Cardiac fibroblast (primary cell): ENCODE data around the gene ARHGEF2.

Experiments used
- DNase-seq, 2 donors: peaks; one replicate each; pipeline versions ENCODE4 v3.0.0 to v3.0.0-alpha.2; 2010; ENCODE audit warnings: low read depth in 2 of 2
- H3K4me3 ChIP-seq, 2 donors: replicated peaks in 1 of 2; 1 replicate in 1 of 2; 2 replicates in 1 of 2; pipeline ENCODE4 v1.5.1; 2011; ENCODE audit warnings: low read depth in 2 of 2, low read length in 2 of 2, mild to moderate bottlenecking in 2 of 2, moderate library complexity in 1 of 2
- TF ChIP-seq, protein P1 (sequence below): IDR thresholded peaks from one replicate; pipeline ENCODE4 v1.5.1; 2011; ENCODE audit warnings: low read depth, mild to moderate bottlenecking, low read length, inconsistent platforms

Gene ARHGEF2

DNA sequence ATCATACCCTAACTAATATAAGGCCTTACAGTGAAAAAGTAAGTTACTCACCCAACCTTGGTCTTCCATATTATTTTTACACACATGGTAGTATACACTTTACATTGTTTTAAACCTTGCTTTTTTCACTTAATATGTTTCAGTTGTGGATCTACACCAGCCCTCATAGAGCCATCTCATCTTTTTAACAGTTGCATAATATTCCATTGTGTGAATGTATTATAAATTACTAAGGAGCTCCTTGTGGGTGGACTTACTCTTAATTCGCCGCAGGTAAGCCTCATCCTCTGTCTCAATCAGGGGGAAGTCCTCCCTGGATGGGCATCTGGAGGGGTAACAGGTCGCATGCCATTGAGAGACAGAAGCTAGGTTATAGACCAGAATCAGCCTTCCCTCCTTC, 23.7 kb downstream of the ARHGEF2 start:
- no peak overlapping the region for H3K4me3 ChIP-seq
- no peak for DNase-seq
- TF ChIP-seq, protein P1, sequence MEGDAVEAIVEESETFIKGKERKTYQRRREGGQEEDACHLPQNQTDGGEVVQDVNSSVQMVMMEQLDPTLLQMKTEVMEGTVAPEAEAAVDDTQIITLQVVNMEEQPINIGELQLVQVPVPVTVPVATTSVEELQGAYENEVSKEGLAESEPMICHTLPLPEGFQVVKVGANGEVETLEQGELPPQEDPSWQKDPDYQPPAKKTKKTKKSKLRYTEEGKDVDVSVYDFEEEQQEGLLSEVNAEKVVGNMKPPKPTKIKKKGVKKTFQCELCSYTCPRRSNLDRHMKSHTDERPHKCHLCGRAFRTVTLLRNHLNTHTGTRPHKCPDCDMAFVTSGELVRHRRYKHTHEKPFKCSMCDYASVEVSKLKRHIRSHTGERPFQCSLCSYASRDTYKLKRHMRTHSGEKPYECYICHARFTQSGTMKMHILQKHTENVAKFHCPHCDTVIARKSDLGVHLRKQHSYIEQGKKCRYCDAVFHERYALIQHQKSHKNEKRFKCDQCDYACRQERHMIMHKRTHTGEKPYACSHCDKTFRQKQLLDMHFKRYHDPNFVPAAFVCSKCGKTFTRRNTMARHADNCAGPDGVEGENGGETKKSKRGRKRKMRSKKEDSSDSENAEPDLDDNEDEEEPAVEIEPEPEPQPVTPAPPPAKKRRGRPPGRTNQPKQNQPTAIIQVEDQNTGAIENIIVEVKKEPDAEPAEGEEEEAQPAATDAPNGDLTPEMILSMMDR, result no peak

DNA sequence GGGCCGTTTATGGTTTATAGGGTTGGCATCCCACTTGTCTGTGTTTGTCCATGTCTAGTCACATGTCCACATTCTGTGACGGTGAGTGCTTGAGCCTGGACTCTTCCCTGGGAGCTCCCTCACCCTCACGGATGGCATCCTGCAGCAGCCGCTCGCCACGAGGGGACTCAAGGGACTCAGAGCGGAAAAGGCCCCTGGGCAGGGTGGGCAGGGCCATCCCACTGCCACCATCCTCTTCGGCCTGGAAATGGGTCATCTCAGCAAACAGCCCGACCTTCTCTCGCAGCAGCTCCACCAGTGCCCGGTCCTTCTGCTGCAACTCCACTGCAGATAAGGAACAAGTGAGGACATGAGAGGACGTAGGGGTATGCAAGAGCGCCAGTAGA, 25.8 kb downstream of the ARHGEF2 start:
- TF ChIP-seq, protein P1, result no peak
- H3K4me3 ChIP-seq, result no peak overlapping the region
- no peak for DNase-seq

DNA sequence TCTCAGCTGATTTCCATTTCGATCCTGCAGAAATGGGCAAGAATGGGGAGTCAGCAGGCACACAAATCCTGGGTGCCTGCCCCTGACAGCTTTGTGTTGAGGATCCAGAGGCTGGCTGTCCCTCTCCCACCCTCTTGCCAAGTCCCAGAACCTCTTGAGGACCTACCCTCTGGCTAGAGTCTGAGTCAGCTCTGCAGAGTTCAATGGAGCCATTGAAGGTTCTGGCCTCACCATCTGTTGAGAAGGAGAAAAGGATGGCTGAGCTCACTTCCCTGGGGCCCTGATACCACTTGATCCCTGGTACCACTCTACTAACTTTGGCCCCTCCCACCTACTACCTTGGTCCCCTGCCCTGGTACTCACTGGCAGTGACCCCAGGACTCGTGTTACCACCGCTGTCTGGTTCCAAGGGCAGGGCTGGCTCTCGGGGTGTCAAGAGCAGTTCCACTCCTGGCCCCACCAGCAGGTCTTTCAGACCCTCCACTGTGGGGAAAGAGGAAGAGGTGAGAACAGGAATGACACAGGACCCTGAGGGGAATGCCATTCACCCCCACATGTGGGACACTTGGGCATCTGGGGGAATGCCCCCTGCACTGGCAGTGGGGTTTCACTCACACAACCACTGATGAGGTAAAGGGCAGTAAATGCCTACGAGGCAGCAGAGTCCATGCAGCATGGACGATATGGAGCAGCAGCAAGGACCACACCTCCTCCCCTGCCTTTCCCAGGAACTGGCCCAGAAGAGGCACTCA, 26.4 kb downstream of the ARHGEF2 start:
- DNase-seq, result no peak
- no peak overlapping the region for H3K4me3 ChIP-seq
- TF ChIP-seq, protein P1, result no peak

DNA sequence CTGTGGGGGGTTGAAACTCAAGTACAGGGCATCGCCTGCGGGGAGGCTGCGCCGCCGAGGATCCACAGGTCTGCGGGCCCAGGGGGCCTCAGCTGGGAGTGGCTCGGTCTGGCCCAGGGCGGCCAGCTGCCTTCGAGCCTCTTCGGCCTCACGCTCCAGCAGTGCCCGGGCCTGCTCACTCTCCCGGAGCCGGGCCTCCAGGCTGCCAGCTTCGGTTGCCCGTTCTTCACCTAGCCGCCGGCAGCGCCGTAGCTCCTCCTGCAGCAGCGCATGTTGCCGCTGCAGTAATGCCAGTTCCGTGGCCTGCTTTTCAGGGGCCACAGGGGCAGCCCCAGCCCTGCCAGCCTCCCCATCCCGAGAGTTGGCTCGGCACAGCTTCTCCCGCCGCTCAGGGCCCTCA, 27.5 kb downstream of the ARHGEF2 start:
- no peak for DNase-seq
- TF ChIP-seq, protein P1, result no peak
- no peak overlapping the region for H3K4me3 ChIP-seq

DNA sequence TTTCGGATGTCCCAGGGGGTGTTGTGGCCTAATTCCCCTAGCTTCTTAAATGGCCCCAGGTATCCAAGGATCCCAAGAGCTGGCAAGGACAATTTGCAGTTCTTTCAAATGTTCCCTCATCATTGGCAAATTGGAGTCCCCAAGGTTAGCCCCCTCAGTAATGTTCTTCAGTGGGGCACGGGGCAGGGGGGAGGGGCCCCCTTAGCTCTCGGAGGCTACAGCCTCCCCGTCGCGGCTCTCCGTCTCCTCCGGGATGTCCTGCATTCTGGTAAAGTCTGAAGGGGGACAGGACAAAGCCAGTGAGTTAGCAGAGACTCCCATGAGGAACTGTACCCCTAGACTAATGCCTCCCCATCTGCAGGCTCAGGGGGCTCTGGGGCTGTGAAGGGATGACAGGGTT, 30.6 kb downstream of the ARHGEF2 start:
- H3K4me3 ChIP-seq, result no peak overlapping the region
- no peak for DNase-seq
- TF ChIP-seq, protein P1, result no peak

DNA sequence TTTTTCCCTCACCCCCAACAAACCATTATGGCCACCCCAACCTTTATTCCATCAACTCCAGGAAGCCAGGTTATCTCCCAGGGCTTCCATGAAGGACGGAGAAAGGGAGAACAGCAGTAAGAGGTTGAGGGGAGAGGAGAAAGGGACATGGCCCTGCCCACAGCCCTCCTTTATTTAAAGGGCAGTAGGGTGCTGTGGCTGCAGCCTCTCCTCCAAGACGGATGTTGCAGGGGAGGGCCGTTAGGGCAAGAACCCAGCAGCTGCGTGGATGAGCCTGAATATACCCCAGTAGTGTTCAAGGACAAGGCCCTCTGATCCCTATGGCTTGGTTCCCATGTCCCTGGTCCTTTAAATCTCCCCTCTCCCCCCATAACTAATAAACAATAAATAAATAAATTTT, 31.1 kb downstream of the ARHGEF2 start:
- TF ChIP-seq, protein P1, result no peak
- H3K4me3 ChIP-seq, result no peak overlapping the region
- DNase-seq, result no peak
